GM21737 (cell line): ENCODE data around the gene SHCBP1.
"Not testable (repeated sequence)": the region's sequence is repeated elsewhere in the genome, so short reads cannot be mapped to it uniquely, and the experiment has no call there.

ENCODE experiments used
- ATAC-seq: cut with Tn5 transposase; IDR thresholded peaks from one replicate; pipeline ENCODE4 v1.9.1; 2021; ENCODE audit warnings: mild to moderate bottlenecking, moderate library complexity; ENCODE audit not compliant: unreplicated experiment

Gene SHCBP1

DNA sequence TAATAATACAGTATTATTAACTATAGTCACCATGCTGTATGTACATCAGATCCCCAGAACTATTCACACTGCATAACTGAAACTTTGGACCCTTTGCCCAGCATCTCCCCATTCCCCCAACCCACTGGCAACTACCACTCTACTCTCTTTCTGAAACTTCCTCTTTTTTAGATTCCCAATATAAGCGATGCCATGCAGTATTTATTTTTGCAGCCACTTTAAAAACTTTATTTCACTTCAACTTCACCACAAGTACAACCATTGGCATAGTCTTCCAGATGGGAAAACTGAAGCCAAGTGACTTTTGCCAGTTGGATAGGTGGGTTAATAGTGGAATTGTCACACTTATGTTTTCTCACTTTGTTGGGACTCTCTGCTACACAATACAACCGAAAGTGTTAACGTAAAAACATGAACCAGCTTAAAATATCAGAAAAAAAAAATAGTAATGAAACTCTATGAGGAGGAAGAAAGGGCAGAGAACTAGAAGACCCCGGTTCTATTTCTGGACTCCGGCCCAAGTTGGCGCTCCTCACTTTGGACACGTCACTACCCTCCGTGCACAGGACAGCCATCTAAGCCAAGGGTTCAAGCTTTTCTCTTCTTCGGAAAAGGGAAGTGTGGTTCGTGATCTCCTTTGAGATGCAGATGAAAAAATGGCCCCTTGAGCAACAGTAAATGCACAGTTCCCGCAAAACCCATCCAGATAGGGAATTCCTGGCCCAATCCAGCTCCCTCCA is 743 bp downstream of the SHCBP1 start:
- ATAC-seq: no peak

DNA sequence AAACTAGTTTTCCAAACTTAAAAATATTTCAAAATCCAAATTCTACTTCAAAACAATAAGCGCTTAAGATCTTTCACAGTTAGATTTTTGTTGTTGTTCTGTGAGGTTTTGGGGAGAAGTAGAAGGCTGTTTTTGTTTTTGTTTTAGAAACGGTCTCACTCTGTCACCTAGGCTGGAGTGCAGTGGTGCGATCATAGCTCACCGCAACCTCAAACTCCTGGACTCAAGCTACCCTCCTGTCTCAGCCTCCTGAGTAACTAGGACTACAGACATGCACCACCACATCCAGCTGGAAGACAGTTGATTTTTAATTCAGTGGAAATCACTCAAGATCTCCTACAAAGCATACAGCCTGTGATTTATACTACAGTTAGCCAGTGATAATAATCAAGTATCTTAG is 2.7 kb downstream of the SHCBP1 start:
- ATAC-seq: no peak

DNA sequence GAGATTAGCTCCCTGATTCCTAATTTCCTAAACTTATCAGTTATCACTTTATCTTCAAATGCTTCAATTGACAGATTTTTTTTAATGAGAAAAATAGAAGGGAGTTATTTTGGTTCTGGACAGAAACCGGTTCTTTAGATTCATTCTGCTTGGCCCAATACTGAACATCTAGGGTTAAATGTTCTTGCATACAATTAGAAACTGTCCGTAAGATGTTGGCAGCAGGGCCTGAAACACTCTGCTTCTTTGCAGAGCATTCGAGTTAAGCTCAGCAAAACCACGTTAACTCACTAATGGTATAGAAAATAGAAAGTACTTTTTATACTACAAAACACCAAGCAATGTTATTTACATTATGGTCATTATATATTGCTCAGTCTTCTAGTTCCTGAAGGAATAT is 7.2 kb downstream of the SHCBP1 start:
- no peak for ATAC-seq

DNA sequence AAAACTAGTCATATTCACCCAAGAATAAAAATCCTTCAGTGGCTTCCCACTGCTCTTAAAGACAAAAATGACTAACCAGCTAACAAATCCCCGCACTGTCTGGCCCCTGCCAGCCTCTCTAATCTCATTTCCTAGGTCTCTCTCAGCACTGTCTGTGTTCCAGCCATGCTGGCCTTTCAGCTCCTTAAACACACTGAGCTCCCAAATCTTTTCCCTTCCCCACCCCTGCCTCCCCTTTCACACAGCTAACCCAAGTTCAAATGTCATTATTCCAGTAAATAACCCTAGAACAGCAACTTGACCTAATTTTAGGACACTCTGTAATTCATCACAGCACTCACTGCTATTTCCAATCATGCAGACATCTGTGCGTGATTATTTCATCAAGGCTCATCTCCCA is 7.8 kb downstream of the SHCBP1 start:
- ATAC-seq: no peak

DNA sequence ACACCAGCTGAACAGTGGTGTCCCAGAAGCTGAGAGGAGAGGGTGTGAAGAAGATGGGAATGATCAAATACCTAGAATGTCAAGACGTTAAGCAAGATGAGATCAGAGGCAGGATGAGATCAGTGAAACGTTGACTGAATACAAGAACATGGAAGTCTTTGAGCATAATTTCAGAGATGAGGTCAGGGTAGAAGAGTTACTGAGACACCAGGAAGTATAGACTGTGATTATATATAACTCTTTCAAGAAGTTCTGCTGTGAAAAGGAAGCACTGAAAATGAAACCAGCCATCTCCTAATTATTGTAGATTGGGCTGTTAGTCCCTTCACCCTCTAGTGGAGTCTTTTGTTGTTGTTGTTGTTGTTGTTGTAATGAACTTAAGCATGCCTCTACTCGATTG is 9.1 kb downstream of the SHCBP1 start:
- peak; percentile 47 for ATAC-seq

DNA sequence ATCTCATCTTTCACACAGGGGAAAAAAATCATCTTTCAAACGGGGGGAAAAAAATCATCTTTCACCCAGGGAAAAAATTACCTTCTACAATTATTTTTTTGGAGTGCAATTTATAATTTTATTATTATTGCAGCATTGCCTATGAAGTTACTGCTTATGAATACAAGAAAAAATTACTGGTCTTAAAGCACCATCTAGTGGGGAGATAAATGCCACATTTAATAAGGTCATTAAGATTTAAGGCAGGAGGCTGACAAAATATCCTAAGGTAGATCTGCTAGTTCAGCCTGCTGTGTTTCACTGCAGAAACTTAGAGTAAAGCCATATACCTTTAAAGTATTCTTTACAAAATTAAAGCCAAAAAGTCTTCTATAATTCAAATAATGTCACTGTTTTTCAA is 13.7 kb downstream of the SHCBP1 start:
- no peak for ATAC-seq

DNA sequence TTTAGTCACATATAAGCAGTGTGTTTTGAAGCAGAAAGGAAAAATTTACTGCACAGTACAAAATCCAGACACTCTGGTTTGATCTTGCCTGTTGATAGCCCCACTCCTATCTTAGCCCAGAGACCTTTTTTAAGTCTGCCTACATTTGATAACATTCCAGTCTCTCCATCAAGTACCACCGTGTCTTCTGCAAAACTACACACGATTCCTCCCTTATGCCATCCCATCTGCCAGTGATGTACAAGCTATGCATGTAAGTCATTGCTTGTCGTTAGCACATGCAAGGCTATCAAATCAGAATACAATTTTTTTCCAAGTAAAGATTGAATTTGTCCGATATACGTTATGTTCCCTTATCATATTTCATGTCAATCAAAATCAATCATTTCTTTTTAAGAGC is 14.9 kb downstream of the SHCBP1 start:
- no peak for ATAC-seq

DNA sequence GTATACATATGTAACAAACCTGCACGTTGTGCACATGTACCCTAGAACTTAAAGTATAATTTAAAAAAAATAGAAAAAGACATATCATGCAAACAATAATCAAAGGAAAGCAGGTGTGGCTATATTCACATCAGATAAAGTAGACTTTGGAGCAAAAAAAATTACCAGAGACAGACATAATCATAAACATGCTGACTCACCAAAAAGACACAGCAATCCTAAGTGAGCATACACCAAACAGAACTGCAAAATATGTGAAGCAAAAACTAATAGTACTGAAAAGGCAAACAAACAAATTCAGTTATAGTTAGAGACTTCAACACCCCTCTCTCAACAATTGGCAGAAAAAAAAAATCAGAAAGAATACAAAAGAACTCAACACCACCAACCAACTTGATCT is 29.9 kb downstream of the SHCBP1 start:
- ATAC-seq: no peak

DNA sequence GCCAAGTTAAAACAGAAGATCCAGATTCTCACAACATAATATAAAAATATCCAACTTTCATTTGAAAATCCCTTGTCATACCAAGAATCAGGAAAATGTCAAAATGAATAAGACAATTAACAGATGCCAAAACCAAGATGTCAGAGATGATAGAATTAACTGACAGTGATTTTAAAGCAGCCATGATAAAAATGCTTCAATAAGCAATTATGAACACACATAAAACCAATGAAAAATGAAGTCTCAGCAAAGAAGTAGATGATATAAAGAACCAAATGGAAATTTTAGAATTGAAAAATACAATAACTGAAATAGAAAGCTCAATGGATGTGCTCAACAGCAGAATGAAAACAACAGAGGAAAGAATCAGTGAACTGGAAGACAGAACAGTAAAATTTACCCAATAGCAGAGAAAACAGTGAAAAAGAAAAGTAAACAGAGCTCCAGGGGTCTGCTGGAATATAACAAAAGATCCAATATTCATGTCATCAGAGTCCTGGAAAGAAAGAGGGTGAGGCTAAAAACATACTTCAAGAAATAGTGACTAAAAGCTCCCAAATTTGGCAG is 35.1 kb downstream of the SHCBP1 start:
- no peak for ATAC-seq

DNA sequence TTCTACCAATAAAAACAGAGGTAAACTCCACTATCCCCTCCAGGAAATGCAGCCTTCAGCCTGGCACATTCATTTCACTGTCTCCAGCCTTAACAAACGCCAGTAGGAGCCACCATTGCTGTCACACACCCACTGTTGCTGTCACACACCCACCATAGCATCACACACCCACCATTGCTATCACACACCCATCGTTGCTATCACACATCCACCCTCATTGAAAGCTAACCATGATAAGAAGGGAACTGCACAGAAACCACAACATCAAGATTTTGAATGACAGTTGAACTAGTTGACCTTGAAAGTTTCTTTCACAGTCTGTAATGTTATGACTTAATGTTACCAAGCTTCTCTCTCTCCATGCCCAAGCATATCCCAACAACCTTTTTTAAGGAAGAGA is 38.1 kb downstream of the SHCBP1 start:
- ATAC-seq: no peak

DNA sequence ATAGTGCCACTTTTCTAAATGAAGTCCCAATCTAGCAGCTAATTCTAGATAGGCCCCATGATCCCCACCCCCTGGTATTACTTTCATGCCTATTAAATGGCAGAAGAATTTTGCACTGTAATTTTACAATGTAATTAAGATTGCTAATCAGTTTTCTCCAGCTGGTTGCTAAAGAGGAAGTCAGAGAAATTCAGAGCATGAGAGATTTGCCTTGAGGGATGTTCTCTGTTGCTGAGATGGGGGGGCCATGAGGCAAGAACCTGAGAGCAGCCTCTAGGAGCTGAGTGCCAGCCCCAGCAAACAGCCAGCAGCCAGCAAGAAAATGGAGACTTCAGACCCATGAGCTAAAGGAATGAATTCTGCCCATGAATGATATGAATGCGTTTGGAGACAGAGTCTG is 38.9 kb downstream of the SHCBP1 start:
- no peak for ATAC-seq

DNA sequence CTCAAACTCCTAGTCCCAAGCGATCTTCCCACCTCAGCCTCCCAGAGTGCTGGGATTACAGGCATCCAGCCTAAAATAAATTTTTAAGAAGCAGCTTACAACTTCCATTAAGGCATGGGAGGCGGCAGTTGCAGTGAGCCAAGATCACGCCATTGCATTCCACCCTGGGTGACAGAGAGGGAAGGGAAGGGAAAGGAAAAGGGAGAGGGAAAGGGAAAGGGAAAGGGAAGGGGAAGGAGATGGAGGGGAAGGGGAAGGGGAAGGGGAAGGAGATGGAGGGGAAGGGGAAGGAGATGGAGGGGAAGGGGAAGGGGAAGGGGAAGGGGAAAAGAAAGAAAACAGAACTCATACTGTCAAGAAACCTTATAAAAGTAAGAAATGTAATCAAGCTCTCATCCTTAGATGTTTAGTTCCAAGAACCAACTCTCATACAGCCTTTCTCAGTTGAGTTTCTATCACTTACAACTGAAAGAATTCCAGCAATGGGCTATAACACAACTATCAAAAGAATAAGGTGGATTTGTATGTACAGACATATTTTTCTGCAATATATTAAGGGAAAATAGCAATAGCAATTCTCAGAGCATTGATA is 43.1 kb downstream of the SHCBP1 start:
- no peak for ATAC-seq

DNA sequence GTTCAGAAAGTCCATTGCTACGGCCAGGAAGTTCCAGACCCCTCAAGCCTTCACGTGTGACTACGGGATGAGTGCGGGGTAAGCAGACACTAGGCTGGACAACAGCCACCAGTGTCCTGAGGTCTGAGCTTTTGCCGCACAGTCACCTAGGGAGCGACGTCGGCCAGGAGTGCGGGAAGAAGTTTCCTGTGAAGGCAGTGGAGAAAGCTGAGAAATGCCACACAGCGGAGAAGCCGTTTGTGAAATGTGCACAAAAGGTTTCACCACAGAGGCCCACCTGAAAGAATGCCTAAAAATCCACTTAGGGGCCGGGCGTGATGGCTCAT is 47.4 kb downstream of the SHCBP1 start:
- ATAC-seq: no peak

DNA sequence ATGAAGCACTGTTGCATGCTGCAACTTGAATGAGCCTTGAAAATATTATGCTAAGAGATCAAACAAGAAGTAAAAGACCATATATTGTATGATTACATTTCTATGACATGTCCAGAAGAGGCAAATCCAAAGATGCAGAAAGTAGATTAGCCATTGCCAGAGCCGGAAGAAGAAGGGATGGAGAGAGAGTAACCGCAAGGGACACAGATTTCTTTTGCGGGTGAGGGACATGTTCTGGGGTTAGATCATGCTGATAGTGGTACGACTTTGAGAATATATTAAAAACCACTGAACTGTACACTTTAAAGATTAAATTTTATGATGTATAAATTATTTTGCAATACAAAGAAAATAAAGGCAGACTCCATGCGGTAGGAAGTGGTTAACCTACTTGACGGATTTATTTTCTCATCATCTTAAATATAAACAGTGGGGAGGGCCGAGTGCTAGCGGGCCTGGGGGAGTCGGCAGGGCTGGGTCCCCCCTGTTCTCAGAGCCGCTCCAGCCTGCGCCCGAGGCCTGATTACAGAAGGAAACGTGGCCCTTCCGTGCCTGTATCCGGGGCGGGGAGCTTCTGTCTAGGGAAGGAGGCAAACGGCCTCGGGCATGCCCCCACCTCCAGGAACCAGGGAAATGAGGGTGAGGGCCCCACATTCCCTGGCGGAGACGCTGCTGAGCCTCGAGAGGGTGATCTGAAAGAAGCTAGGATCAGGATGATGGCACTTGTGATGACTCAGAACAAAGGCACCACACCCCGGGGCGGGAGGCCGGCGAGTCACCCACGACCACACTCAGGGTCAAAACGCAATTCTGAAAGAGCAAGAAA is 48.0 kb downstream of the SHCBP1 start:
- ATAC-seq: no peak

DNA sequence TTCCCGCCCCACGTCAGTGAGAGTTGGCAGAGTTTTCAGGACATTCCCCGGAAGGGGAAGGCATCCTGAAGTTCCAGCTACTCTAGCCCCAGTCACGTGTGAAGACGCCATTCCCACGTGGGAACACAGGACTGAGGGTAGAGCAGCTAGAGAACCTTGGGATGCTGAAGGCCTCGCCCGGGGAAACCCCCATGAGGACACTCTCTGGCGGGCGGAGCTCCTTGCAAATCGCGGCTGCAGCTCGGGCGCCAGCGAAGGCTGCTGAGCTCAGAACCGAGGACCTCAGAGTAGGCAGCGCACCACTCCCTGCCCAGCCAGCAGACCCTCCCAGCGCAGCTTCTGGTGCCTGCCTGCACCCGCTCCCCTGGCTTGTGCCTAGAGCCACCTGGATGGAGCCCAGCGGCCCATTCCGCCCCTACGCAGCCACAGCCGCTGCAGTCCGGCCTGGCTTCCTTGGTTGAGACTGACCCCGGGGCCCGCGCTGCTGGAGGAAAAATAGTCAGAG is 51.9 kb downstream of the SHCBP1 start:
- no peak for ATAC-seq

DNA sequence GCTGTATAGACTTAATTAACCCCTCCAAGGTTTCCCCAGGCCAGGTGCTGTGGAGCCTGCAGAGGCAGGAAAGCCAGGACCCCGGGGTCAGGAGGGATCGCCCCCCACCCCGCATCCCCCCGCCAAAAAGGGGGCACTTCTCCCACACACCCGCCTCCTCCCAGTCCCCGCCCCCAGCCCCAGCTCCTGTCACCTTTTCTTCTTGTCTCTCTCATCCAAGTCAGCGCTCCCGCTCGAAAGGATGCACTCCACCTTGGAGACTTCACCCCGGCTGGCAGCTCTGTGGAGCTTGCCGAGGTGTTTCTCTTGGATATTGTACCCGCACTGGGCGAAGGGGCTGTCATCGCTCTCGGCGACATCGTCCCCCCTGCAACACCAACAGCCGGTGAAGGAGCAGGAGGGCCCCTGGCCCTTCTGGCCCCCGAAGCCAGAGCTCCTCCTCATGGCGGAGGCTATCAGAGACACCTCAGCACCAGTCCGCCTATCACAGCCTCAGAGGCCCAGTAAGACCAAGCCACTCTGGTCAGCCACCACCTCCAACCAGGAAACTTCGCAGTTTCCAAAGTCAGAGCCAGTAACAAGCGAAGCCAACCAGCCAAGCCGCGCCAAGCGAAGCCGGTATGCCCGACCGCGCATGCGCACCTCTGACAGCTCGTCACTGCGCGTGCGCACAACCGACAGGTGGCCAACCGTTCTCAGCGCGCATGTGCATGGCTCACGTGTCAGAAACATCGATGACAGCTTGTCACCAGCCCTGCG is 52.5 kb downstream of the SHCBP1 start:
- ATAC-seq: no peak

DNA sequence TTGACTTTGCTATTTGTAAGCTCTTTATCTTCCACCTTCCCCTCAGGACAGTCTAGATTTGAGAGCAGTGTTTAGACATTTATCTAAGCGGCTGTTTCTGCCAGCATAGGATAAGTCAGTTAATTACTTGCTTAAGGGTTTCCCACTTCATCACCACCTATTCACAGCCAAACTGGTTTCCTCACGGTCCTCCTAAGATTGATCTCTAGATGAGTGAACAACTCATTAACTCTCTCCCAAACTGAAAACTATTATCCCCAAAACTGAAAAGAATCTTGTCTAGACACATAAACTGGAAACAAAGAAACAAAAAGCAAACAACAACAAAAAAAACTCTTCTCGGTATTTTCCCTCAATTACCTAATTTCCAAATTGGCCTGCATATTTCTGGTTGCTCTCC is 58.2 kb downstream of the SHCBP1 start:
- ATAC-seq: no peak

DNA sequence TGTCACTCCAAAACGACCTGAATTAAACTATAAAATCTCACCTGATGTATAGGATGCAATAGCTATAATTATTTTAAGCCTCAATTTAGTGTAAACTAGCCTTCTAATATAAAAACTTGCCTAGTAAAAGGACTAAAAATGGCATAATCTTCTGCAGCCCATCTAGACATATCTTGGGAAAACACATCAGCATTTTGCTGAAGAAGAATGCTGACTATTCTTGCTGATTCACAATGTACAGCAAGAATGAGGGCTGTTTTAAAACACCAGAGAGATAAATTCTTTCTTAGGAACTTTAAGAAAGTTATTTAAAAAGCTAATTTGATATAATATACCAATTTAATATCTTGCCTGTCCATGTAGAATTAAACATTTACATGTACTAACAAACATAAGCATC is 63.2 kb downstream of the SHCBP1 start:
- no peak for ATAC-seq

DNA sequence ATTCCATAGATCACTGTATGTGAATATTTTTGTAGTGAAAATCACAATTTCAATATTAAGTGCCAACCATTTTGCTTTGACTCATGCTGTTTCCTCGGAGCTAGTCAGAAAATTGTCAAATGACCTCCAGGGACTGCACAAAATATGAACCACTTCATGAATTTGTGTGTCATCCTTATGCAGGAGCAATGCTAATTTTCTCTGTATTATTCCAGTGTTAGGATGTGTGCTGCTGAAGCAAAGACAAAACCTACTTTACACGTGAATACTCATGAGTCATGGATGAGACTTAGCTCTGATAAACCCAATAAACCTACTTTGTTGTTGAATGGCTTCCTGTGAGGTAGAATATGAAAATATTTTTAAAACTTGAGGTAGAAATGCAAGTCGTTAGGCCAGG is 65.2 kb downstream of the SHCBP1 start:
- no peak for ATAC-seq

DNA sequence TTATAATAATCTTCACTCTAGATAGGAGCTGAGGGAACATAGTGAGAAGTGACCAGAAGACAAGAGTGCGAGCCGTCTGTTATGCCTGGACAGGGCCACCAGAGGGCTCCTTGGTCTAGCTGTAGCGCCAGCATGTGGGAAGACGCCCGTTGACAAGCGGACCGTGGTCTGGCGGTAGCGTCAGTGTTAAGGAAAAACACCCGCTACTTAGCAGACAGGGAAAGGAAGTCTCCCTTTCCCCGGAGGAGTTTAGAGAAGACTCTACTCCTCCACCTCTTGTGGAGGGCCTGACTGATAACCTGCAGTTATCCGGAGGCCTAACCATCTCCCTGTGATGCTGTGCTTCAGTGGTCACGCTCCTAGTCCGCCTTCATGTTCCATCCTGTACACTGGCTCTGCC is 66.7 kb downstream of the SHCBP1 start:
- not testable (repeated sequence) for ATAC-seq

DNA sequence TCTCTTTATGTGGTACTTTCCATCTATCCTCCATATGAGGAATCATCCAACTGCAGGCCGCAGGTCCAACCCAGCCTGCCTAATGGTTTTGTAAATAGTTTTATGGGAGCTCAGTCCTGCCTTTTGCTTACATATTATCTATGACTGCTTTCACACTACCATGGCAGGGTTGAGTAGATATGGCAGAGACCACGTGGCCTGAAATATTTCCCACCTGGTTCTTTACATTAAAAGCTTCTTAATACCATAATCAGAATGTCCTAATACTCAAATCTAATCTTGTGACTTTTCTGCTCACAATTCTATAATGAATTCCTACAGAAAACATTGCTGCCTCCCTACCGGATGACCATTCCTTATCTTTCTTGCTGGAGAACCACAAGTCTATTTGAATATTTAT is 71.7 kb downstream of the SHCBP1 start:
- ATAC-seq: no peak
